ENCODE results near the gene APBB1IP. TPM values are rescaled to one million over a fixed set of nuclear protein-coding genes. Genes with fewer than 3 reads are reported as not detected.

Gene APBB1IP
- total and polyA plus RNA-seq, 9 of the 15 experiments (the other 6 are each of a cell fraction or from before 2014, with no cell fraction given) = 0.03 to 0.11 (median 0.06) TPM; not detected in 4

DNA sequence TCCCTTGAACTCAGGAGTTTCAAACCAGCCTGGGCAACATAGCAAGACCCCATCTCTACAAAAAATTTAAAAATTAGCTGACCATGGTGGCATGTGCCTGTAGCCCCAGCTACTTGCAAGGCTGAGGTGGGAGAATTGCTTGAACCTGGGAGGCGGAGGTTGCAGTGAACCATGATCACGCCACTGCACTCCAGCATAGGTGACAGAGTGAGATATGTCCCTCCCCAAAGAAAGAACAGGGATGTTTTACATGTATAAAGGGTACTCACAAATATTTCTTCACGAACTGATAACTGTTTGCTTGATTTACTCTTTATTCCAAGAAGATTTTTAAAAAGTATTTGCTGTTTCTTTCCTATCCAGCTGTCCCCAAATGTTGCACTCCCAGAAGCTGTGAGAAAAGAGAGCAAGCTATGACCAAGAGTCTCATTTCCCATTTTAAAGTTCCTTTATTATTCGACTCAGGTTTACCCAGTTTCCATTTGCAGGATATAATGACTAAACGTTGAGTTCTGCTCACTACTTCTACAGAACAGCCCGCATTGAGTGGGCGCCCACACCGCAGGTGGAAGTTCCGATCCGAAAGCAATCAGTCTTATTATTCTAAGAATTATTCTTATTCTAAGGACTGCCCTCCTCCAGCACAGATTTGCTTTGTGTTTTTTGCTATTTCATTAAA lies 90.7 kb downstream of the APBB1IP start:
- H3K27ac ChIP-seq (ENCODE audit: extremely low read depth, low read depth, low read length) = no peak overlapping the region

More for the DNA sequence above, 90.7 kb downstream of the APBB1IP start:
- no peak for TF ChIP-seq HDAC8 (tag; IDR thresholded peaks at IDR 0.05)
- no peak for TF ChIP-seq MAFG (tag; conservative IDR thresholded peaks at IDR 0.05)
- no peak for TF ChIP-seq PYGO2 (tag; IDR thresholded peaks at IDR 0.05)
- no peak for TF ChIP-seq HLTF (IDR thresholded peaks at IDR 0.05)
- no peak for TF ChIP-seq ASH1L (IDR thresholded peaks at IDR 0.05; ENCODE audit: borderline replicate concordance, low read depth, partially characterized antibody)
- TF ChIP-seq, protein P1, sequence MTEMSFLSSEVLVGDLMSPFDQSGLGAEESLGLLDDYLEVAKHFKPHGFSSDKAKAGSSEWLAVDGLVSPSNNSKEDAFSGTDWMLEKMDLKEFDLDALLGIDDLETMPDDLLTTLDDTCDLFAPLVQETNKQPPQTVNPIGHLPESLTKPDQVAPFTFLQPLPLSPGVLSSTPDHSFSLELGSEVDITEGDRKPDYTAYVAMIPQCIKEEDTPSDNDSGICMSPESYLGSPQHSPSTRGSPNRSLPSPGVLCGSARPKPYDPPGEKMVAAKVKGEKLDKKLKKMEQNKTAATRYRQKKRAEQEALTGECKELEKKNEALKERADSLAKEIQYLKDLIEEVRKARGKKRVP (CRISPR knock-in tag; IDR thresholded peaks at IDR 0.05) = no peak
- TF ChIP-seq MAFF (IDR thresholded peaks at IDR 0.05; ENCODE audit: low read length) = no peak
- TF ChIP-seq PCBP2 (IDR thresholded peaks at IDR 0.05; ENCODE audit: low read depth, low read length, poor library complexity, severe bottlenecking) = no peak
- TF ChIP-seq MTF1 (CRISPR knock-in tag; IDR thresholded peaks at IDR 0.05; ENCODE audit: borderline replicate concordance) = no peak
- TF ChIP-seq CBX8 (IDR thresholded peaks at IDR 0.05; ENCODE audit: borderline replicate concordance, extremely low read depth, low read depth, low read length, poor library complexity, severe bottlenecking) = no peak
- TF ChIP-seq, protein P2, sequence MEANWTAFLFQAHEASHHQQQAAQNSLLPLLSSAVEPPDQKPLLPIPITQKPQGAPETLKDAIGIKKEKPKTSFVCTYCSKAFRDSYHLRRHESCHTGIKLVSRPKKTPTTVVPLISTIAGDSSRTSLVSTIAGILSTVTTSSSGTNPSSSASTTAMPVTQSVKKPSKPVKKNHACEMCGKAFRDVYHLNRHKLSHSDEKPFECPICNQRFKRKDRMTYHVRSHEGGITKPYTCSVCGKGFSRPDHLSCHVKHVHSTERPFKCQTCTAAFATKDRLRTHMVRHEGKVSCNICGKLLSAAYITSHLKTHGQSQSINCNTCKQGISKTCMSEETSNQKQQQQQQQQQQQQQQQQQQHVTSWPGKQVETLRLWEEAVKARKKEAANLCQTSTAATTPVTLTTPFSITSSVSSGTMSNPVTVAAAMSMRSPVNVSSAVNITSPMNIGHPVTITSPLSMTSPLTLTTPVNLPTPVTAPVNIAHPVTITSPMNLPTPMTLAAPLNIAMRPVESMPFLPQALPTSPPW (CRISPR knock-in tag; IDR thresholded peaks at IDR 0.05) = no peak
- no peak for TF ChIP-seq ZFPM2 (CRISPR knock-in tag; IDR thresholded peaks at IDR 0.05)
- ChIA-PET POLR2A (interaction anchor here (0.6 kb wide), 1 partner anchor 493 kb away, joined by 3 read pairs; no protein-coding TSS in a partner anchor), CTCF (ENCODE audit: low intra/inter-chr PET ratio) (no interaction called here)
- Histone ChIP-seq H3K36me3 (ENCODE audit: control insufficient read depth, insufficient read depth, low read length) (no peaks in the 10 kb centered on the region), H3K9me1 (ENCODE audit: control insufficient read depth, insufficient read depth, low read length) (no peaks in the 10 kb centered on the region), H3K79me2 (ENCODE audit: control insufficient read depth, insufficient read depth, low read length) (no peaks in the 10 kb centered on the region), H3K4me3 (no peak overlapping the region), H3K4me1 (replicated peaks in 1 of 2; ENCODE audit: control insufficient read depth in 2 of 2, insufficient read depth in 2 of 2, low read length in 2 of 2) (no peaks in the 10 kb centered on the region), H3K9ac (ENCODE audit: insufficient read depth in 1 of 2, low read depth in 2 of 2, low read length in 2 of 2) (no peak overlapping the region), H3K9me3 (replicated peaks; ENCODE audit: control insufficient read depth, insufficient read depth, low read depth, low read length) (no peaks in the 10 kb centered on the region), H3K4me2 (ENCODE audit: insufficient read depth, low read length) (no peak overlapping the region), H2AFZ (ENCODE audit: low read depth, low read length) (no peak overlapping the region), H4K20me1 (replicated peaks; ENCODE audit: control insufficient read depth, insufficient read depth, low read length) (no peaks in the 10 kb centered on the region), H3K27me3 (ENCODE audit: control insufficient read depth in 2 of 2, insufficient read depth in 2 of 2, low read length in 2 of 2) (peaks cover 3 to 5% of the 10 kb centered on the region in 2 experiments; a peak in 1 of 5 replicates)
- DNase-seq (ENCODE audit: extremely low read depth in 1 of 4, low spot score in 3 of 4) = no peak
- BruUV-seq (replicated peaks) = no TSS peak
- intact Hi-C loops (cut with micrococcal nuclease) (no loop called here), in situ Hi-C loops (cut with MboI) (no loop called here)
- under 1% methylated on average over 10 of the region's 10 CpGs for WGBS (ENCODE audit: insufficient coverage, low coverage, missing lambda C conversion rate)
- no peak for FAIRE-seq
- no peak for ATAC-seq

Measured in K562 (cell line).